ENCODE measurements around the gene PRDX5.
"Not testable (repeated sequence)": the region's sequence is repeated elsewhere in the genome, so short reads cannot be mapped to it uniquely, and the experiment has no call there.

The PRDX5 gene

DNA sequence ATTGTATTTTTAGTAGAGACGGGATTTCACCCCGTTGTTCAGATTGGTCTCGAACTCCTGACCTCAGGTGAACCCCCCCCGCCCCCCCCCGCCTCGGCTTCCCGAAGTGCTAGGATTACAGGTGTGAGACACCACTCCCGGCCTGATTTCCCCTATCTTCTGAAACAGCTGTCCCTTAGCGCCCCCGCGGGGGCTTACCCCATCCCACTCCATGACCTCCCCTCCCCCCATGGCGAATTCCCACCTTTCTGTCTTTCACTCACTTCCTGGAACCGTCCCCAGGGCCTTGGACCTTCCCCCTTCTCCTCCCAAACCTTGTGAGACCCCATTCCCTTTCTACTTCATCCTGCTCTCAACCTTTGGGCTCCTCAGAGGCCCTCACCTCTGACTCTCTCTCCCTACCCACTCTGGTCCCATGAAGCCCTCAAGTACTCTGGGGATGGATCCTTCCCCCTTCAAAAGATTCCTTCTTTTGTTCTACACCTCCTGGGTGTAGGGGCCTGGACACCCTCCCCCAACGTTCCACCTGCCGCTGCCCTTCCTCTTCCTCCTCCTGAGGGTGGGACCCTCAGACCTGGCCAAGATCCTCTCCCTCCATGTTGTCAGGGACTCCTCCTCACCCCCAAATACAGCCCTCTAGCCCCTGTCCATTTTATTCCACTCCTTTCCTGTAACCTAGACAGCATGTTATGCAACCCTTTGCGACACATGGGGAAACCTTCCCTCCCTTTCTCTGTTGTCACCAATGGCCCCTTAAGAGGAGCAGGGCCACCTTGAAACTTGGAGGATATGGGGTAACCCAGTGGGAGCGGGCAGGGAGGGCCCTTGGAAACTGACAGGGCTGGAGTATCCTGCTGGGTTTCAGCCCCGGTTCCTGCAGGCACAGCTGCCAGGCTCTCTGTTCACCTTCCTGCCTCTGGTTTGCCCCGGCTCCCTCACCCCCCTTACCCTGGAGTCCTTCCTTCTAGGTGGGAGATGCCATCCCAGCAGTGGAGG is 1.1 kb downstream of the PRDX5 start:
- TF ChIP-seq, protein P1, sequence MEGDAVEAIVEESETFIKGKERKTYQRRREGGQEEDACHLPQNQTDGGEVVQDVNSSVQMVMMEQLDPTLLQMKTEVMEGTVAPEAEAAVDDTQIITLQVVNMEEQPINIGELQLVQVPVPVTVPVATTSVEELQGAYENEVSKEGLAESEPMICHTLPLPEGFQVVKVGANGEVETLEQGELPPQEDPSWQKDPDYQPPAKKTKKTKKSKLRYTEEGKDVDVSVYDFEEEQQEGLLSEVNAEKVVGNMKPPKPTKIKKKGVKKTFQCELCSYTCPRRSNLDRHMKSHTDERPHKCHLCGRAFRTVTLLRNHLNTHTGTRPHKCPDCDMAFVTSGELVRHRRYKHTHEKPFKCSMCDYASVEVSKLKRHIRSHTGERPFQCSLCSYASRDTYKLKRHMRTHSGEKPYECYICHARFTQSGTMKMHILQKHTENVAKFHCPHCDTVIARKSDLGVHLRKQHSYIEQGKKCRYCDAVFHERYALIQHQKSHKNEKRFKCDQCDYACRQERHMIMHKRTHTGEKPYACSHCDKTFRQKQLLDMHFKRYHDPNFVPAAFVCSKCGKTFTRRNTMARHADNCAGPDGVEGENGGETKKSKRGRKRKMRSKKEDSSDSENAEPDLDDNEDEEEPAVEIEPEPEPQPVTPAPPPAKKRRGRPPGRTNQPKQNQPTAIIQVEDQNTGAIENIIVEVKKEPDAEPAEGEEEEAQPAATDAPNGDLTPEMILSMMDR (IDR thresholded peaks at IDR 0.05; ENCODE audit: low read depth, low read length): no peak
- DNase-seq (ENCODE audit: extremely low read depth, low read depth): no peak

DNA sequence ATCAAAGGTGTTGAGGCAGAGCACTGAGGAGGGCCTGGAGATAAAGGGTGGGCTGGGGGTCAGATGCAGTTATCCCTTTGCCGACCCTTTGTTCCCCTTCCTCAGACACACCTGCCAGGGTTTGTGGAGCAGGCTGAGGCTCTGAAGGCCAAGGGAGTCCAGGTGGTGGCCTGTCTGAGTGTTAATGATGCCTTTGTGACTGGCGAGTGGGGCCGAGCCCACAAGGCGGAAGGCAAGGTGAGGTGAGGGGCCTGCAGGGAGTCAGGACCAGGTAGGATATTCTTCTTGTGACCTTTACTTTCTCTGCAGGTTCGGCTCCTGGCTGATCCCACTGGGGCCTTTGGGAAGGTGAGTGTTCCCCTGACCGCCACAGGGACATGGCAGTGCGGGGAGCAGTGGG is 2.6 kb downstream of the PRDX5 start:
- TF ChIP-seq, protein P1 (IDR thresholded peaks at IDR 0.05; ENCODE audit: low read depth, low read length): no peak
- DNase-seq (ENCODE audit: extremely low read depth, low read depth): no peak

DNA sequence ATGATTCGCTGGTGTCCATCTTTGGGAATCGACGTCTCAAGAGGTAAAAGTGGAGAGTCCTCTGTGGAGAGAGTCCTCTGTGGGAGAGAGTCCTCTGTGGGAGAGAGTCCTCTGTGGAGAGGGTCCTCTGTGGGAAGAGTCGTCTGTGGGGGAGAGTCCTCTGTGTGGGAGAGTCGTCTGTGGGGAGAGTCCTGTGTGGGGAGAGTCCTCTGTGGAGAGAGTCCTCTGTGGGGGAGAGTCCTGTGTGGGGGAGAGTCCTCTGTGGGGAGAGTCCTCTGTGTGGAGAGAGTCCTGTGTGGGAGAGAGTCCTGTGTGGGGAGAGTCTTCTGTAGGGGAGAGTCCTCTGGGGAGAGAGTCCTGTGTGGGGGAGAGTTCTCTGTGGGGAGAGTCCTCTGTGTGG is 3.1 kb downstream of the PRDX5 start:
- DNase-seq (ENCODE audit: extremely low read depth, low read depth): no peak
- TF ChIP-seq, protein P1 (IDR thresholded peaks at IDR 0.05; ENCODE audit: low read depth, low read length): no peak

DNA sequence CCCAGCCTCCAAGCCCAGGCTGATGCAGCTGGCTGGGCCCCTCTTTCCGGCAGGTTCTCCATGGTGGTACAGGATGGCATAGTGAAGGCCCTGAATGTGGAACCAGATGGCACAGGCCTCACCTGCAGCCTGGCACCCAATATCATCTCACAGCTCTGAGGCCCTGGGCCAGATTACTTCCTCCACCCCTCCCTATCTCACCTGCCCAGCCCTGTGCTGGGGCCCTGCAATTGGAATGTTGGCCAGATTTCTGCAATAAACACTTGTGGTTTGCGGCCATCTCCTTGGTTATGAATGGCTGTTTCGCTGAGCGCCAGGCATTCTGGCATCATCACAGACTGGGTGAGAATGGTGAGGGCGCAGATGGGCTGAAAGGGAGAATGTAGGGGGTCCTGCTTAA is 3.6 kb downstream of the PRDX5 start:
- TF ChIP-seq, protein P1 (IDR thresholded peaks at IDR 0.05; ENCODE audit: low read depth, low read length): no peak
- DNase-seq (ENCODE audit: extremely low read depth, low read depth): no peak

DNA sequence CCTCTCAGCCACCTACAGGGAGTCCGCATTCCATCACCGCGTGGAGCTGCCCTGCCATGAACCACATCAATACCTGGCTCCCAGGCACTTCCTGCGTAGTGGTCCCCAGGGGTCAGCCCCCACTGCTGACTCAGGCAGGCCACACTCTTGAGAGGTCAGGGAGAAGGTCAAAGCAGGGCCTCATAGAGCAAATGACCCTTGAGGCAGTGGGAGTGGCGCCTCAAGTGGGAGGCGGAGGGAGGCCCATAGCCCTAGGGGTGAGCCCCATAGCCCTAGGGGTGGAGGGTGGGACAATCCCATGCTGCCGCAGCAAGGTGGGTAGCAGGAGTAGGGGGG is 5.0 kb downstream of the PRDX5 start:
- DNase-seq (ENCODE audit: extremely low read depth, low read depth): no peak
- TF ChIP-seq, protein P1 (IDR thresholded peaks at IDR 0.05; ENCODE audit: low read depth, low read length): no peak

DNA sequence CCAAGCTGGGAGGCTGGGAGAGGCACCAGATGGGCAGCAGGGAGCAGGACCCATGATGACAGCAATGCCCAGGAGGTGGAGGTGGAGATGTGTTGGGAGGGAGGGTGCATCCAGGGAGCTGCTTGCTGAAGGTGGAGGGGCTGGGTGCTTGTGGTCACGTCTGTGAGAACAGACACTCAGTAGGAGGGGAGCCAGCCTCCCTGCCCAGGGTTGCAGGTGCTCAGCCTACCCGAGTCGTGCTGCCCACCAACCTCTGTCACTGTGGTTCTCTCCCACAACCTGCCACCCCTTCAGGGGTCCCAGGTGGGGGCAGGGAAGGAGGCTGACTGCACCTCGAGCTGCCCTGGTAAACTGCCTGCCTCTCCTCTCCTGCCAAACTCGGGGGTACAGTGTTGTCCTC is 5.5 kb downstream of the PRDX5 start:
- TF ChIP-seq, protein P1 (IDR thresholded peaks at IDR 0.05; ENCODE audit: low read depth, low read length): no peak
- DNase-seq (ENCODE audit: extremely low read depth, low read depth): no peak

DNA sequence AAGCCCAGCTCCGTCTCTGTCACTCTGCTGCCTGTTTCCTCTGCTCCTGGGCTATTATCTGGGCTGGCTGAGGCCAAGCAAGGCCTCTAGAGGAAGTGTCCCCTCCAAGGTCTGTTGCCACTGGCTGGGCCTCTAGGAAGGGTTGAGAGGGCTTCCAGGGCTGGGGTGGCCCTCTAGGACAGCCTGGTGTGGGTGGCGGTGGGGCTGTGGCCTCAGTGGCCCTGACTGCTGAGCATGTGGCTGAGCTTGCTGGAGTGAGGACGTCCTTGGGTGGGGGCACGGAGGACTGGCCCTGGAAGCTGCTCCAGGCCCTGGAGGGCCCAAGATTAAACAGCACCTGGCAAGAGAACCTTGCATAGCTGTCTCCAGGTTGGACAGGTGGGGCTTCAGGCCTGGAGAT is 6.1 kb downstream of the PRDX5 start:
- DNase-seq (ENCODE audit: extremely low read depth, low read depth): not testable (repeated sequence)

Data from AG09319 (cell line).